ENCODE measurements around the gene ZSCAN30. TPM values are rescaled to one million over a fixed set of nuclear protein-coding genes. Genes with fewer than 3 reads are reported as not detected.
A peak's percentile ranks its signal among the peaks of the same experiment; 100 is the strongest.

The ZSCAN30 gene
- total and polyA plus RNA-seq, 9 of the 15 experiments (the other 6 are each of a cell fraction or from before 2014, with no cell fraction given), result 4.6 to 13.6 (median 10.8) TPM

DNA sequence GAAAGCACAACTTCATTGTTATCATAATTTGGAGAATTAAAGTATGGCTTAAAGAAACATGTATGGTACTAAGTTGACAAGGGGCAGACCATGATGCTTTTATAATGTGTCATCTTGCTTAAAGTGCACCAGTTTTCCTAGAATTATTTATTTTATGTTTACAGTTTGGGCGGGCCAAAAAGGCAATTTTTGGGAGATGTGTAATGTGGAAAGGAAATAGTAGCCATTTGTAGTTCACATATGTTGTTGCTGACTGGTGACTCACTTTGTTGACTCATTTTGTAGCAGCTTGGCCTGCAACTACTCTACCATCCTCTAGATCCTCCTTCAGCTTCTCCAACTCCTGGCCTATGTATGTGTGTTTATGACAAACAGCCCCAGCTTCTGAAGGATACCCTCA is 7.7 kb downstream of the ZSCAN30 start:
- no peak overlapping the region for H3K27ac ChIP-seq (ENCODE audit: extremely low read depth, low read depth, low read length)
- no peaks in the 10 kb centered on the region for H3K9me1 ChIP-seq (ENCODE audit: control insufficient read depth, insufficient read depth, low read length)
- no peaks in the 10 kb centered on the region for H3K27me3 ChIP-seq (ENCODE audit: control insufficient read depth in 2 of 2, insufficient read depth in 2 of 2, low read length in 2 of 2)
- H3K36me3 ChIP-seq (ENCODE audit: control insufficient read depth, insufficient read depth, low read length), result no peaks in the 10 kb centered on the region
- TF ChIP-seq ZBED1 (IDR thresholded peaks at IDR 0.05) (no peak), ATF7 (IDR thresholded peaks at IDR 0.05) (no peak), EWSR1 (IDR thresholded peaks at IDR 0.05; ENCODE audit: borderline replicate concordance, low read depth, partially characterized antibody) (no peak), CHCHD3 (CRISPR knock-in tag; IDR thresholded peaks at IDR 0.05) (no peak), FOSL1 (tag; conservative IDR thresholded peaks at IDR 0.05) (peak; percentile 56)
- TF ChIP-seq, protein P1, sequence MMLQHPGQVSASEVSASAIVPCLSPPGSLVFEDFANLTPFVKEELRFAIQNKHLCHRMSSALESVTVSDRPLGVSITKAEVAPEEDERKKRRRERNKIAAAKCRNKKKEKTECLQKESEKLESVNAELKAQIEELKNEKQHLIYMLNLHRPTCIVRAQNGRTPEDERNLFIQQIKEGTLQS (IDR thresholded peaks at IDR 0.05), result 0 out of 2 replicates have a peak, but pooled peaks have one; percentile 27
- TF ChIP-seq, protein P1 (CRISPR knock-in tag; conservative IDR thresholded peaks at IDR 0.05), result no peak
- H3K4me2 ChIP-seq (ENCODE audit: insufficient read depth, low read length), result no peak overlapping the region
- H3K9ac ChIP-seq (ENCODE audit: insufficient read depth in 1 of 2, low read depth in 2 of 2, low read length in 2 of 2), result no peak overlapping the region
- H3K79me2 ChIP-seq (ENCODE audit: control insufficient read depth, insufficient read depth, low read length), result no peaks in the 10 kb centered on the region; the same call in 1 of the 3 replicates
- intact Hi-C loops (cut with micrococcal nuclease), result no loop called here
- H2AFZ ChIP-seq (ENCODE audit: low read depth, low read length), result no peak overlapping the region
- no peaks in the 10 kb centered on the region for H4K20me1 ChIP-seq (replicated peaks; ENCODE audit: control insufficient read depth, insufficient read depth, low read length)
- ChIA-PET POLR2A (no interaction called here), CTCF (ENCODE audit: low intra/inter-chr PET ratio) (no interaction called here)
- in situ Hi-C loops (cut with MboI), result no loop called here
- FAIRE-seq, result no peak
- ATAC-seq, result no peak
- DNase-seq (ENCODE audit: extremely low read depth in 1 of 4, low spot score in 3 of 4), result no peak
- no peak overlapping the region for H3K4me3 ChIP-seq
- H3K9me3 ChIP-seq (replicated peaks; ENCODE audit: control insufficient read depth, insufficient read depth, low read depth, low read length), result peaks cover 9% of the 10 kb centered on the region
- 25% methylated on average over 1 of the region's 1 CpG for WGBS (ENCODE audit: insufficient coverage, low coverage, missing lambda C conversion rate)
- no TSS peak for BruUV-seq (replicated peaks)
- H3K4me1 ChIP-seq (replicated peaks in 1 of 2; ENCODE audit: control insufficient read depth in 2 of 2, insufficient read depth in 2 of 2, low read length in 2 of 2), result no peaks in the 10 kb centered on the region

Data from K562 (cell line).